ENCODE results near the gene ANKRD52. TPM values are rescaled to one million over a fixed set of nuclear protein-coding genes. Genes with fewer than 3 reads are reported as not detected.
A peak's percentile ranks its signal among the peaks of the same experiment; 100 is the strongest.

The ANKRD52 gene
- total RNA-seq, 2 experiments from 2014 or later: 54.5 to 55.0 TPM

DNA sequence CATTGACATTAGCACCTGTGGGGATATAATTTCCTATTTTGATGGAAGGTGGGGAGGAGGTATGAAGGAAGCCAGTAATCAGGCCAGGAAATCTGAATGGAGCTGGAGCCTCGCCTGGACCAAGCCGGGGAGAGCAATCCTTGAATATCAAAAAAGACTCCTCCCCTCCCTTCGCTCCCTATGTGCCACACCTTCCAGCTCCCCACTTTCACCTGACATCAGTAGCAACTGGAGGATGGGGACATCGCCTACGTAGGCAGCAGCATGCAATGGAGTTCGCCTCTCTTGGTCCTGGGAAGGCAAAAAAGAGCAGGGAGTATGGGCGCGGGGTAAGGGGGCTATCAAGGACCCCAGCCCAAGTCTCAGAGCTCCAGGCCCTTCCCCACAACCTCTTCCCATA is 1.1 kb downstream of the ANKRD52 start:
- Mint-ChIP-seq H3K27me3 (ENCODE audit: low read depth) (no peaks in the 10 kb centered on the region), H3K27ac (peak overlapping the region; percentile 61), H3K9me3 (ENCODE audit: insufficient read depth) (no peaks in the 10 kb centered on the region), H3K4me1 (ENCODE audit: low read depth) (peaks cover 20% of the 10 kb centered on the region), H3K4me3 (peak overlapping the region; percentile 83), H3K36me3 (ENCODE audit: low read depth) (peaks cover 31% of the 10 kb centered on the region)
- no peak for ATAC-seq
- ChIA-PET POLR2A (interaction anchor here (1.0 to 1.3 kb wide), 2 partner anchors 9 to 67 kb away, joined by 3 to 7 read pairs; no protein-coding TSS in a partner anchor), CTCF (interaction anchor here (0.8 to 3.0 kb wide), 6 partner anchors 10 to 137 kb away, joined by 3 to 11 read pairs (median 9); partner anchors contain the start of genes COQ10A, RNF41 and SMARCC2)
- DNase-seq: no peak

DNA sequence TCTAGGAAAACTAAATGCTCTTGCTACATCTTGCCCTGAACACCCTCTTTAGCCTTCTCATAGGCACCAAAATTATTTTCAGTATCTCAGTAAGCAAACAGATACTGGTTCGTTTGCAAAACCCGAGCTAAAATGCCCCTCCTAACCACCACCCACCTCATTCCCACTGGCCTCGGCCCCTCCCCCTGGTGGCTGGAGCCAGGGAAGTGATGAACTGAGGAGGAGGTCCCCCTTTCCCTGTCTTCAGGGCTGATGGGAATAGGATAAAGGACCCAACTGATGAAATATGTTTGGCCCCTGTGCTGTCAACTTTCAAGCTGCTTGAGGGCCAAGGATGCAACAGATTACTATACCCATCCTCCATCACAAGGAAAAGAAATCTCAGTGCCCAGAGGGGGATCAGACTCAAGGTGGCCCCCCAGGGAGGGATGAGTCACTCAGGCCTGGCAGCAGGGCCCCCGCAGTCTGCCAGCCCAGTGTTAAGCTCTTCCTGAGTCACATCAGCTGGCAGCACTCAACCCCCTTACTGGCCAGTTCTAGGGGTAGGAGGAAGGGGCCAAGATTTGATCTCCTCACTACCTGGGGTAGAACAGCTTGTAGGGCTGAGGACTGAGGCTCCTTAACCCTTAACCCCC is 1.7 kb downstream of the ANKRD52 start:
- Mint-ChIP-seq H3K9me3 (ENCODE audit: insufficient read depth) (no peaks in the 10 kb centered on the region), H3K4me1 (ENCODE audit: low read depth) (peaks cover 20% of the 10 kb centered on the region), H3K27me3 (ENCODE audit: low read depth) (no peaks in the 10 kb centered on the region), H3K27ac (peak overlapping the region; percentile 61), H3K36me3 (ENCODE audit: low read depth) (peaks cover 36% of the 10 kb centered on the region), H3K4me3 (peak overlapping the region; percentile 83)
- POLR2A ChIA-PET: interaction anchor here (1.0 to 1.3 kb wide), 2 partner anchors 10 to 67 kb away, joined by 3 to 7 read pairs; no protein-coding TSS in a partner anchor
- CTCF ChIA-PET: interaction anchor here (0.8 to 3.0 kb wide), 5 partner anchors 10 to 137 kb away, joined by 3 to 11 read pairs (median 9); partner anchors contain the start of genes COQ10A and RNF41
- no peak for DNase-seq
- no peak for ATAC-seq

DNA sequence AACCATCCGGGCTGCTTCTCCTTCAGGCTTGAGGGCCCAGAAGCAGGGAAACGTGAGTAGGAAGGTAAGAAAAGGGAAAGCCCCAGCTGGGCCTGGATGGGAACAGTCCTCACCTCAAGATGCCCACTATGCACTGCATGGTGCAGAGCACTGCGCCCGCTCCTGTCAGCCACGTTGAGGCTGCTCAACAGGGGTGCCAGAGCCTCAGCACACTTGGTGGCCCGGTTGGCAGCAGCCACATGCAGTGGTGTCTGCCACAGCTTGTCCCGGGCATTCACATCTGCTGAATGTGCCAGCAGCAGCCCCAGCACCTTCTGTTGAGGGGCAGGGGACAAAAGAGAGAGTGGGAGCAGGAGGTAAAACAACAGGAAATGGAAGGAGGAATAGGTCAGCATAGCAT is 2.5 kb downstream of the ANKRD52 start:
- CTCF ChIA-PET: interaction anchor here (1.9 to 3.0 kb wide), 2 partner anchors 11 to 34 kb away, joined by 9 to 11 read pairs; partner anchors contain the start of genes COQ10A and RNF41
- ATAC-seq (no peak), DNase-seq (no peak)
- Mint-ChIP-seq H3K27me3 (ENCODE audit: low read depth) (no peaks in the 10 kb centered on the region), H3K4me3 (no peak overlapping the region), H3K27ac (no peak overlapping the region), H3K4me1 (ENCODE audit: low read depth) (peaks cover 20% of the 10 kb centered on the region), H3K9me3 (ENCODE audit: insufficient read depth) (no peaks in the 10 kb centered on the region), H3K36me3 (ENCODE audit: low read depth) (peaks cover 36% of the 10 kb centered on the region)
- POLR2A ChIA-PET: no interaction called here

GRCh38 chr12:56253091-56253490 is 5.1 kb downstream of the ANKRD52 start:
- ChIA-PET CTCF (interaction anchor here (1.0 to 1.2 kb wide), 3 partner anchors 40 to 257 kb away, joined by 3 read pairs; no protein-coding TSS in a partner anchor), POLR2A (interaction anchor here (1.0 kb wide), 1 partner anchor 94 kb away, joined by 3 read pairs; no protein-coding TSS in a partner anchor)
- no peak for DNase-seq
- no peak overlapping the region for H3K4me3 Mint-ChIP-seq
- no peak for ATAC-seq
- no peak overlapping the region for H3K27ac Mint-ChIP-seq
- peaks cover 14% of the 10 kb centered on the region for H3K4me1 Mint-ChIP-seq (ENCODE audit: low read depth)
- peaks cover 40% of the 10 kb centered on the region for H3K36me3 Mint-ChIP-seq (ENCODE audit: low read depth)
- H3K27me3 Mint-ChIP-seq (ENCODE audit: low read depth): no peaks in the 10 kb centered on the region
- H3K9me3 Mint-ChIP-seq (ENCODE audit: insufficient read depth): no peaks in the 10 kb centered on the region

DNA sequence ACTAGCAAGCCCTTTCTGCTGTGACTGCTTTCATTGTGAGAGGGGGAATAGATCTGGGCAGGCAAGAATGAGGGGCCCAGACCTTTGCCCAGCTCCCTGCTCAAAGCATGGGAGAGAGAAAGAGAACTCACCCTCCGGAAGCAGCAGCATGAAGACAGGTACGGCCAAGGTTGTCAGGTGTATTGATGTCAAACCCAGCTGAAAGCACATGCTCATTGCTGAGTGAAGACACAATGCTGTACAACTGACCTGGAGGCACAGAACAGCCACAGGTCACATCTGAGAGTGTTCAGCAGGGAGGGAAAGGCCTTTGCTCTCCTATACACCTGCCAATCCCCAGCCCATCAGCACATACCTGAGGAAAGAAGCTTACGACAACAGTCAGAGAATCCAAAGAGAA is 5.5 kb downstream of the ANKRD52 start:
- no peak for DNase-seq
- ChIA-PET CTCF (interaction anchor here (1.0 to 1.2 kb wide), 2 partner anchors 39 to 257 kb away, joined by 3 read pairs; no protein-coding TSS in a partner anchor), POLR2A (no interaction called here)
- ATAC-seq: no peak
- Mint-ChIP-seq H3K4me1 (ENCODE audit: low read depth) (peaks cover 14% of the 10 kb centered on the region), H3K9me3 (ENCODE audit: insufficient read depth) (no peaks in the 10 kb centered on the region), H3K27me3 (ENCODE audit: low read depth) (no peaks in the 10 kb centered on the region), H3K4me3 (no peak overlapping the region), H3K36me3 (ENCODE audit: low read depth) (peaks cover 43% of the 10 kb centered on the region), H3K27ac (no peak overlapping the region)

GRCh38 chr12:56248711-56249110 is 9.5 kb downstream of the ANKRD52 start:
- ATAC-seq (no peak), DNase-seq (no peak)
- H3K36me3 Mint-ChIP-seq (ENCODE audit: low read depth): peaks cover 54% of the 10 kb centered on the region
- H3K4me1 Mint-ChIP-seq (ENCODE audit: low read depth): no peaks in the 10 kb centered on the region
- H3K9me3 Mint-ChIP-seq (ENCODE audit: insufficient read depth): no peaks in the 10 kb centered on the region
- POLR2A ChIA-PET: interaction anchor here (0.6 kb wide), 1 partner anchor 559 kb away, joined by 3 read pairs; no protein-coding TSS in a partner anchor
- H3K4me3 Mint-ChIP-seq: no peak overlapping the region
- no peak overlapping the region for H3K27ac Mint-ChIP-seq
- CTCF ChIA-PET: interaction anchor here (1.6 kb wide), 1 partner anchor 10 kb away, joined by 3 read pairs; the partner anchor contains the start of gene ANKRD52
- H3K27me3 Mint-ChIP-seq (ENCODE audit: low read depth): no peaks in the 10 kb centered on the region

- ChIA-PET POLR2A (interaction anchor here (1.0 kb wide), 1 partner anchor 79 kb away, joined by 3 read pairs; no protein-coding TSS in a partner anchor), CTCF (no interaction called here)
- Mint-ChIP-seq H3K27ac (no peak overlapping the region), H3K9me3 (ENCODE audit: insufficient read depth) (no peaks in the 10 kb centered on the region), H3K4me1 (ENCODE audit: low read depth) (no peaks in the 10 kb centered on the region), H3K27me3 (ENCODE audit: low read depth) (no peaks in the 10 kb centered on the region), H3K36me3 (ENCODE audit: low read depth) (peaks cover 46% of the 10 kb centered on the region), H3K4me3 (no peak overlapping the region)
- no peak for ATAC-seq
- no peak for DNase-seq
Measured at GRCh38 chr12:56247923-56248322, 10.3 kb downstream of the ANKRD52 start.

DNA sequence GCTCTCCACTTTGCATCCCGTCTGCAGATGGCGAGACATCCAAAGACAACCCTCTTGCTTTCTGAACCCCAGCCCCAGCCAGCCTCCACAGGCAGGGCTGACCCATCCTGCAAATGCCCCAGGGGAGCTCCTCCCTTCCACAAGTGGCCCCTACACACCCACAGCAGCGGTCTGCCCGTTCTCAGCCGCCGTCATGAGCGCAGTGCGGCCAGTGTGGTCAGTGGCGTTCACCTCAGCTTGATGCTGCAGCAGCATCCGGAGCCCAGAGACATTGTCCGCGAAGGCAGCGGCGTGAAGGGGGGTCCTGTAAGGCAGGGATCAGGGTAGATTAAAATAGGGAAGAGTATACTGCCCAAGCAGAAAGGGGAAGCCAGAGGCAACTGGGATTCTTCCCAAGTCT is 13.7 kb downstream of the ANKRD52 start:
- Mint-ChIP-seq H3K36me3 (ENCODE audit: low read depth) (peaks cover 44% of the 10 kb centered on the region), H3K27ac (no peak overlapping the region)
- POLR2A ChIA-PET: no interaction called here

DNA sequence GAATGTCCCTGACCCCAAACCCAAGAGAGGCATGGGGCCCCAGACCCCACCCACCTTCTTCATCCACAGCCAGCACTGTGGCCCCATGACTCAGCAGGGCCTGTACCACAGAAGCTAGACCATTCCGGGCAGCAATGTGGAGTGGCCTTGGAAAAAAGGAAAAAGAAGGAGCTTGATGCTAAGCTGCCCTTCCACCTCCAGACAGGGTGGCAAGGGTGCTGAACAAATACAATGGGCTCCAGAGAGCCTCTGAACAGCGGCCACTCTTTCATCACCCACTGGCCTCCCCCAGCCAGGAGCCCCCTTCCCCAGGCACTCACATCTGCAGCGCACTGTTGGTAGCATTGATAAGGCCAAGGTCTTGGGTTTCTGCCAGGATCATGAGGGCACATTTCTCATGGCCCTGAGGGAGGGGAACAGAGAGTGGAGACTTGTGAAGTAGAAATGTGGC is 14.4 kb downstream of the ANKRD52 start:
- no peak overlapping the region for H3K27ac Mint-ChIP-seq
- H3K36me3 Mint-ChIP-seq (ENCODE audit: low read depth): peaks cover 41% of the 10 kb centered on the region
- DNase-seq: no peak
- CTCF ChIA-PET: no interaction called here
- no peaks in the 10 kb centered on the region for H3K27me3 Mint-ChIP-seq (ENCODE audit: low read depth)
- POLR2A ChIA-PET: no interaction called here
- H3K9me3 Mint-ChIP-seq (ENCODE audit: insufficient read depth): no peaks in the 10 kb centered on the region
- no peak for ATAC-seq
- no peaks in the 10 kb centered on the region for H3K4me1 Mint-ChIP-seq (ENCODE audit: low read depth)
- H3K4me3 Mint-ChIP-seq: no peak overlapping the region

More for the DNA sequence above, 13.7 kb downstream of the ANKRD52 start:
- DNase-seq (no peak), ATAC-seq (no peak)
- Mint-ChIP-seq H3K4me3 (no peak overlapping the region), H3K27me3 (ENCODE audit: low read depth) (no peaks in the 10 kb centered on the region), H3K4me1 (ENCODE audit: low read depth) (no peaks in the 10 kb centered on the region), H3K9me3 (ENCODE audit: insufficient read depth) (no peaks in the 10 kb centered on the region)
- CTCF ChIA-PET: no interaction called here

- no peak overlapping the region for H3K4me3 Mint-ChIP-seq
- ChIA-PET POLR2A (no interaction called here), CTCF (no interaction called here)
- no peaks in the 10 kb centered on the region for H3K27me3 Mint-ChIP-seq (ENCODE audit: low read depth)
- ATAC-seq (no peak), DNase-seq (no peak)
- no peaks in the 10 kb centered on the region for H3K4me1 Mint-ChIP-seq (ENCODE audit: low read depth)
- H3K27ac Mint-ChIP-seq: no peak overlapping the region
- H3K9me3 Mint-ChIP-seq (ENCODE audit: insufficient read depth): no peaks in the 10 kb centered on the region
- peaks cover 41% of the 10 kb centered on the region for H3K36me3 Mint-ChIP-seq (ENCODE audit: low read depth)
Measured at GRCh38 chr12:56242986-56243385, 15.2 kb downstream of the ANKRD52 start.

DNA sequence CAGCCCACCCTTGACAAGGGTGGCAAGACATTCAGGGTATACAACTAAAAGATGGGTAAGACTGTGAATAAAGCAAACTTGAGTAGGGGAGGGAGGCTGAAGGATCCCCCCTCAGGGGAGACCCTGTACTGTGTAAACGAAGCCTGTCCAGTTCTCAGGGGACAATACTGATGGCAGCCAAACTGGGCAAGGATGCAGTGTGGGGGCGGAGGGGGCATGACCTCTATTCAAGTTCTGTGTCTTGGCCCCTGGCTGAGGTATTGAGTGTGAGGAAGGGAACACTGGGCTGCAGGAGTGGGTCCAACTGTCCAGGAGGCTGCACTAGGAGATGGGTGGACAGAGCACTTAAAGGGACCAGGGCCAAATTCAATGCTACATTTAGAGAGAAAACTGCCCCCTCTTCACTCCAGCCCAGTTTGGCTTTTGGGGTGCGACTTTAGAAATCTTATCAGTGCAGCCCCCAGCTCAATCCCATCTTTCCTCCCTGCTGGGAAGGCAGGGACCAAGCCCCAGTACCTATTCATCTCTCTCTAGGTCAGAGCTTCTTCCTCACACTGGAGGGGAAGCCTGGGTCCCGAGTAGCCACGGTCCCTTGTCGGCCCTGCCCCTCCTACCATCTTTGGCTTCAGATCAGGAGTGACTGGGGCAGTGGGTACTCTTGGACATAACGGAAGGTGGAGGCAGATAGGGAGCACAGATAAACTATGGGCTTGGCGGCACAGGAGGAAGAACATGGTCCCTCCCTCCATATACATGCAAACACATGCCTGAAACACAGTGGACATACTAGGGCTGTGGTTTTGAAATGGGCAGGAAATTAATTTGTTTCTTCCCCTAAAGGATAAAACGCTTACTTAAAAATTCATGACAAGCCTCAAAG is 16.5 kb downstream of the ANKRD52 start:
- no peaks in the 10 kb centered on the region for H3K27me3 Mint-ChIP-seq (ENCODE audit: low read depth)
- H3K9me3 Mint-ChIP-seq (ENCODE audit: insufficient read depth): no peaks in the 10 kb centered on the region
- H3K36me3 Mint-ChIP-seq (ENCODE audit: low read depth): peaks cover 32% of the 10 kb centered on the region
- H3K27ac Mint-ChIP-seq: peak overlapping the region; percentile 2
- no peaks in the 10 kb centered on the region for H3K4me1 Mint-ChIP-seq (ENCODE audit: low read depth)
- no peak overlapping the region for H3K4me3 Mint-ChIP-seq
- POLR2A ChIA-PET: no interaction called here
- CTCF ChIA-PET: no interaction called here
- no peak for DNase-seq
- no peak for ATAC-seq

Measured in activated CD8-positive, alpha-beta T cell treated with anti-CD3 and anti-CD28 coated beads, Interleukin-2, amount 10 ng/mL, durations not matched to agents 7 days and 5 days (primary cell).